Measurements from ENCODE around the gene GALNT9. TPM values are rescaled to one million over a fixed set of nuclear protein-coding genes. Genes with fewer than 3 reads are reported as not detected.

GALNT9 gene
- total and polyA plus RNA-seq, 3 experiments from 2014 or later: 0.18 TPM; not detected in 2

- peaks cover 3 to 8% of the 10 kb centered on the region in 2 donors for H3K27me3 Mint-ChIP-seq
Measured at GRCh38 chr12:132310181-132311040, 19.0 kb downstream of the GALNT9 start.

DNA sequence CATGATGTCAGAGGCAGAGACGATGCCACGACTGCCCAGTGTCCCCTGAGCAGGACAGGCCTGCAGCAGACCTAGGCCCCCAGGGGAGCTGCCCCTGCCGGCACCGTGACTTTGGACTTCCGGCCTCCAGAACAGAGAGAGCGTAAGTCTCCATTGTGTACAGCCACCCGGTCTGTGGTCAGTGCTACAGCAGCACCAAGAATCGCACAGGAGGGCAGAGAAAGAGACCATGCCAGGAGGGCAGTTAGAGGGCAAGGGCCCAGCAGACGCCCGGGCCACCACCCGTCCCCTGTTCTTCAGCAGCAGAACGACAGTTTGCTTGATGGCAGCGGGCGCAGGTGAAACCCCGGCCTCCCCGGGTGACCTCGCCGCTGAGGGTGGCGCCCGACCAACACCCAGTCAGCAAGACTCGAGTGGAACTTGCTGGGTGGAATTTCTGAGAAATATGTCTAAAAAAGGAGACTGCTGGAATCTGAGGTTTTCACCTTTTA is 19.7 kb downstream of the GALNT9 start:
- Histone ChIP-seq H3K4me1 (ENCODE audit: insufficient read depth, low read length) (no peaks in the 10 kb centered on the region), H3K4me3 (ENCODE audit: low read length) (no peak overlapping the region), H3K27me3 (ENCODE audit: insufficient read depth, low read length, poor library complexity, severe bottlenecking) (no peaks in the 10 kb centered on the region), H3K27ac (ENCODE audit: low read depth, low read length) (no peak overlapping the region), H3K9me3 (ENCODE audit: low read length) (no peaks in the 10 kb centered on the region), H3K36me3 (ENCODE audit: insufficient read depth, low read length) (no peaks in the 10 kb centered on the region)
- Mint-ChIP-seq H3K27ac (no peak overlapping the region), H3K4me1 (no peaks in the 10 kb centered on the region), H3K9me3 (peaks cover 7 to 13% (median 10%) of the 10 kb centered on the region in 5 donors), H3K4me3 (no peak overlapping the region), H3K36me3 (peaks cover 0 to 1% (median 0%) of the 10 kb centered on the region in 3 donors), H3K27me3 (peaks cover 3 to 8% of the 10 kb centered on the region in 2 donors)
- ChIA-PET POLR2A (no interaction called here), CTCF (no interaction called here)
- DNase-seq: peak in 1 of 5 donors; percentile 9

More at GRCh38 chr12:132310181-132311040, 19.0 kb downstream of the GALNT9 start:
- Mint-ChIP-seq H3K27ac (no peak overlapping the region), H3K9me3 (peaks cover 7 to 13% (median 10%) of the 10 kb centered on the region in 5 donors), H3K4me3 (no peak overlapping the region), H3K36me3 (peaks cover 0 to 1% (median 0%) of the 10 kb centered on the region in 3 donors), H3K4me1 (no peaks in the 10 kb centered on the region)
- CTCF ChIA-PET: no interaction called here
- Histone ChIP-seq H3K4me3 (ENCODE audit: low read length) (no peak overlapping the region), H3K36me3 (ENCODE audit: insufficient read depth, low read length) (no peaks in the 10 kb centered on the region), H3K27ac (ENCODE audit: low read depth, low read length) (no peak overlapping the region), H3K4me1 (ENCODE audit: insufficient read depth, low read length) (no peaks in the 10 kb centered on the region), H3K27me3 (ENCODE audit: insufficient read depth, low read length, poor library complexity, severe bottlenecking) (no peaks in the 10 kb centered on the region), H3K9me3 (ENCODE audit: low read length) (no peaks in the 10 kb centered on the region)
- DNase-seq: peak in 1 of 5 donors; percentile 21
- POLR2A ChIA-PET: no interaction called here

- Histone ChIP-seq H3K4me1 (ENCODE audit: insufficient read depth, low read length) (no peaks in the 10 kb centered on the region), H3K27ac (ENCODE audit: low read depth, low read length) (no peak overlapping the region), H3K36me3 (ENCODE audit: insufficient read depth, low read length) (no peaks in the 10 kb centered on the region), H3K4me3 (ENCODE audit: low read length) (no peak overlapping the region), H3K9me3 (ENCODE audit: low read length) (no peaks in the 10 kb centered on the region), H3K27me3 (ENCODE audit: insufficient read depth, low read length, poor library complexity, severe bottlenecking) (no peaks in the 10 kb centered on the region)
- Mint-ChIP-seq H3K36me3 (no peaks in the 10 kb centered on the region), H3K27me3 (peaks cover 3 to 8% of the 10 kb centered on the region in 2 donors), H3K27ac (no peak overlapping the region), H3K9me3 (peaks cover 7 to 13% (median 10%) of the 10 kb centered on the region in 5 donors), H3K4me3 (no peak overlapping the region), H3K4me1 (no peaks in the 10 kb centered on the region)
- ChIA-PET POLR2A (no interaction called here), CTCF (no interaction called here)
- no peak for DNase-seq
Measured at GRCh38 chr12:132308853-132309595, 20.4 kb downstream of the GALNT9 start.

DNA sequence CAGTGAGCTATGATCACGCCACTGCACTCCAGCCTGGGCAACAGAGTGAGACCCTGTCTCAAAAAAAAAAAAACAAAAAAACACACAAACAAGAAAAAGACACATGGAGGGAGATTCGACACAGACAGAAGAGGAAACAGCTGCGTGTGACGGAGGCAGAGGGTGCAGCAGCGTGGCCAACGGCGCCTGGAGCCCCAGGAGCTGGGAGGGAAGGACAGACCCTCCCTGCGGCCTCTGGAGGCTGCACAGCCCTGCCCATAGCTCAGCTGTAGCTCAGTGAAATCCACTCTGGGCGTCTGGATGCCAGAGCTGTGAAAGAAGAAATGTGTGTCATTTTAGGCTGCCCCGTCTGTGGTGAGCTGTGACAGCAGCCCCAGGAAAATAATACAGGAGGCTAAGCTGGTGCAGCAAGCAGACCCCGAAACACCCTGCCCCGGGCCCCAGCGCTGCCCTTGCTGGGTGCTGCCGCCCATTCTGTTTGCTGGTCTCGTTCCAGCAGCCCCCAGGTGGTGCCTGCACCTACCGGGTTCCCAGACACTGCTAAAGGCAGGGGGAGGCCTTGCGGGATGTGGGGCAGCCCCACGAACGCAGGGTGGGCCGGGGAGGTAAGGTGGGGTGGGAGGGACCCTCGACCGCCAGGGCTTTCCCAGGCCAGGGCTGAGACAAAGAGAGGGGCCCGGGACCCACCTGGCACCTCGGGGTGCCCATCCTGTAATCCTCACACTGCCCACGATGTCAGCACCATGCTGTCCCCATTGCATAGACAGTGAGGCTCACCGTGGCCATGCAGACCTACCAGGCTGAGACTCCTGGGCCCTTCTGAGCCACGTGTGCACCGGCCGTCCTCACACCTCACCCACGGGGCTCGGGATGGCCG is 21.2 kb downstream of the GALNT9 start:
- peaks cover 7 to 13% (median 10%) of the 10 kb centered on the region in 5 donors for H3K9me3 Mint-ChIP-seq
- no peaks in the 10 kb centered on the region for H3K4me1 Mint-ChIP-seq
- no peaks in the 10 kb centered on the region for H3K36me3 ChIP-seq (ENCODE audit: insufficient read depth, low read length)
- CTCF ChIA-PET: no interaction called here
- H3K9me3 ChIP-seq (ENCODE audit: low read length): no peaks in the 10 kb centered on the region
- peaks cover 3 to 8% of the 10 kb centered on the region in 2 donors for H3K27me3 Mint-ChIP-seq
- H3K27ac ChIP-seq (ENCODE audit: low read depth, low read length): no peak overlapping the region
- no peak overlapping the region for H3K27ac Mint-ChIP-seq
- DNase-seq: no peak
- no peaks in the 10 kb centered on the region for H3K27me3 ChIP-seq (ENCODE audit: insufficient read depth, low read length, poor library complexity, severe bottlenecking)
- POLR2A ChIA-PET: no interaction called here
- H3K4me3 ChIP-seq (ENCODE audit: low read length): no peak overlapping the region
- no peaks in the 10 kb centered on the region for H3K36me3 Mint-ChIP-seq
- H3K4me3 Mint-ChIP-seq: no peak overlapping the region
- no peaks in the 10 kb centered on the region for H3K4me1 ChIP-seq (ENCODE audit: insufficient read depth, low read length)

GRCh38 chr12:132306885-132307191 is 22.6 kb downstream of the GALNT9 start:
- POLR2A ChIA-PET: no interaction called here
- H3K9me3 ChIP-seq (ENCODE audit: low read length): no peaks in the 10 kb centered on the region
- no peaks in the 10 kb centered on the region for H3K4me1 Mint-ChIP-seq

DNA sequence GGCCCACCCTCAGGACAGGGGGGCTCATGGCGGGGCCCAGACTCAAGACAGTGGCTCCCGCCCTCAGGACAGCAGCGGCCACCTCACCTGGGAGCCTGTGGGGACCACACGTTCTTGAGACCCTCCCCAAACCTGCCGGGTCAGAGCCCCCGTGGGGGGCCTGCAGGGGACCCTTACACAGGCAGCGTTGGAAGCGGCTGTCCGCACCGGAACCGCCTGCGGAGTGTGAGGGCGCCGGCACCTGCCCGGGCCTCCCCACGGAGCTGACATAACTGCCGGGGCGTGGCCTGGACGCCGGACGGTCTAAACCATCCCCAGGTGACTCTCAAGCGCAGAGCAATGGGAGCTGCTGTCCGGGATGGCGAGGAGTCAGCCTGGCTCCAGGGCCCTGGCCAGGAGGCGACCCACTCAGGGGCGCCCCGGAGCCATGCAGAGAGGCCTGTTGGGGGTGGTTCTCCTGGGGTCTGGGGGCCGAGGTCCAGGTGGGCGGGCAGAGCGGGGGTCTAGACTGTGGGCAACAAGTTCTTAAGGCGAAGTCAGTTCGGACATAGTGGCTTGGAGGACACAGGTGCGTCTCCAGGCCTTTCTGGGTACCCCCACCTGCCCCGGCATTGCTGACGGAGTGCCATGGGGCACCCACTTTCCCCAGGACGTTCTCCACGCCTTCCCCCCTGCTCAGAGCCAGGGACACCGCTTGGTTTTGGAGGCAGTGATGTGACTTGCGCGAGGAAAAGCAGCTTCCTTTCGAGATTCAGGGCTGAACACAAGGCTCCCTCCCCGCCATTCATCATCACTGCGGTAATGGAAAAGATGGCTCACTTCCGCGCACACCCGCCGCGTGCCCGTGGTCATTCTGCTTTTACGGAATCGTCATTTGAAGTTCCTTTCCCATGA is 23.2 kb downstream of the GALNT9 start:
- no peak overlapping the region for H3K27ac ChIP-seq (ENCODE audit: low read depth, low read length)
- CTCF ChIA-PET: no interaction called here
- H3K4me1 Mint-ChIP-seq: no peaks in the 10 kb centered on the region
- H3K36me3 ChIP-seq (ENCODE audit: insufficient read depth, low read length): no peaks in the 10 kb centered on the region
- no peak overlapping the region for H3K4me3 ChIP-seq (ENCODE audit: low read length)
- no peak overlapping the region for H3K4me3 Mint-ChIP-seq
- peaks cover 3 to 8% of the 10 kb centered on the region in 2 donors for H3K27me3 Mint-ChIP-seq
- no peaks in the 10 kb centered on the region for H3K36me3 Mint-ChIP-seq
- no peaks in the 10 kb centered on the region for H3K9me3 ChIP-seq (ENCODE audit: low read length)
- no peak overlapping the region for H3K27ac Mint-ChIP-seq
- H3K9me3 Mint-ChIP-seq: peaks cover 0 to 6% (median 3%) of the 10 kb centered on the region in 5 donors
- peak in 1 of 5 donors; percentile 41 for DNase-seq
- POLR2A ChIA-PET: no interaction called here
- H3K4me1 ChIP-seq (ENCODE audit: insufficient read depth, low read length): no peaks in the 10 kb centered on the region
- H3K27me3 ChIP-seq (ENCODE audit: insufficient read depth, low read length, poor library complexity, severe bottlenecking): no peaks in the 10 kb centered on the region

More at GRCh38 chr12:132306885-132307191, 22.6 kb downstream of the GALNT9 start:
- Mint-ChIP-seq H3K9me3 (peaks cover 4 to 11% (median 8%) of the 10 kb centered on the region in 5 donors), H3K36me3 (no peaks in the 10 kb centered on the region), H3K27me3 (peaks cover 3 to 8% of the 10 kb centered on the region in 2 donors), H3K4me3 (no peak overlapping the region), H3K27ac (no peak overlapping the region)
- H3K27me3 ChIP-seq (ENCODE audit: insufficient read depth, low read length, poor library complexity, severe bottlenecking): no peaks in the 10 kb centered on the region
- no peak overlapping the region for H3K4me3 ChIP-seq (ENCODE audit: low read length)
- no peaks in the 10 kb centered on the region for H3K36me3 ChIP-seq (ENCODE audit: insufficient read depth, low read length)
- DNase-seq: no peak
- no peaks in the 10 kb centered on the region for H3K4me1 ChIP-seq (ENCODE audit: insufficient read depth, low read length)
- no peak overlapping the region for H3K27ac ChIP-seq (ENCODE audit: low read depth, low read length)
- CTCF ChIA-PET: no interaction called here

DNA sequence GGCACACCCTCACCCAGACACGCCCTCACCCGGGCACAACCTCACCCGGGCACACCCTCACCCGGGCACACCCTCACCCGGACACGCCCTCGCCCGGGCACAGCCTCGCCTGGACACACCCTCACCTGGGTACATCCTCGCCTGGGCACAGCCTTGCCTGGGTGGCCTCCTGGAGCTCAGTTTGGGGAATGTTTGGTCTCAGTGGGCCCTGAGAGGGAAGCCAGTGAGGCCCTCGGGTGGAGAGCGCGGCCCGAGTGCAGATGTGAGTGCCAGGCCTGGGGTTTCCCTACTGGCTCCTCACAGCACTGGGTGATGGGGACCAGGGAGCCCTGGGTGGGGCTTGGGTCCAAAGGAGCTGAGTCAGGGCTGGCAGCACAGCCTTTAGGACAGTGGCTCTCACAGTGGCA is 23.8 kb downstream of the GALNT9 start:
- no peak for DNase-seq
- Histone ChIP-seq H3K4me3 (ENCODE audit: low read length) (no peak overlapping the region), H3K27me3 (ENCODE audit: insufficient read depth, low read length, poor library complexity, severe bottlenecking) (no peaks in the 10 kb centered on the region), H3K4me1 (ENCODE audit: insufficient read depth, low read length) (no peaks in the 10 kb centered on the region), H3K36me3 (ENCODE audit: insufficient read depth, low read length) (no peaks in the 10 kb centered on the region), H3K9me3 (ENCODE audit: low read length) (no peaks in the 10 kb centered on the region), H3K27ac (ENCODE audit: low read depth, low read length) (no peak overlapping the region)
- Mint-ChIP-seq H3K4me1 (no peaks in the 10 kb centered on the region), H3K27ac (no peak overlapping the region), H3K9me3 (peaks cover 0 to 3% (median 0%) of the 10 kb centered on the region in 5 donors), H3K27me3 (peaks cover 3 to 8% of the 10 kb centered on the region in 2 donors), H3K4me3 (no peak overlapping the region), H3K36me3 (no peaks in the 10 kb centered on the region)
- CTCF ChIA-PET: no interaction called here
- POLR2A ChIA-PET: no interaction called here
